GM18511 (cell line): ENCODE data around the gene ACVR1B.

ENCODE experiments used
- ATAC-seq: cut with Tn5 transposase; IDR thresholded peaks from one replicate; pipeline ENCODE4 v1.9.1; 2021; ENCODE audit warnings: mild to moderate bottlenecking, moderate library complexity; ENCODE audit not compliant: unreplicated experiment

ACVR1B gene

GRCh38 chr12:51942501-51943000, 8.9 kb upstream of the ACVR1B start:
- no peak for ATAC-seq

GRCh38 chr12:51943346-51943745, 8.2 kb upstream of the ACVR1B start:
- no peak for ATAC-seq

GRCh38 chr12:51944608-51945233, 6.8 kb upstream of the ACVR1B start:
- ATAC-seq, result no peak

- no peak for ATAC-seq
Observed at GRCh38 chr12:51947246-51947996, 4.1 kb upstream of the ACVR1B start.

- no peak for ATAC-seq
Observed at GRCh38 chr12:51948066-51948465, 3.4 kb upstream of the ACVR1B start.

- ATAC-seq, result no peak
Observed at GRCh38 chr12:51949342-51950030, 2.0 kb upstream of the ACVR1B start.

- ATAC-seq, result no peak
Observed at GRCh38 chr12:51950682-51951198, 759 bp upstream of the ACVR1B start.

GRCh38 chr12:51951843-51952722, 584 bp downstream of the ACVR1B start:
- ATAC-seq, result peak; percentile 21

GRCh38 chr12:51953089-51953488, 1.6 kb downstream of the ACVR1B start:
- no peak for ATAC-seq

- ATAC-seq, result no peak
Observed at GRCh38 chr12:51953864-51954263, 2.4 kb downstream of the ACVR1B start.

GRCh38 chr12:51954561-51955361, 3.3 kb downstream of the ACVR1B start:
- no peak for ATAC-seq

GRCh38 chr12:51955702-51956101, 4.2 kb downstream of the ACVR1B start:
- no peak for ATAC-seq

- no peak for ATAC-seq
Observed at GRCh38 chr12:51958542-51958941, 7.0 kb downstream of the ACVR1B start.

- ATAC-seq, result no peak
Observed at GRCh38 chr12:51959211-51959610, 7.7 kb downstream of the ACVR1B start.

- ATAC-seq, result no peak
Observed at GRCh38 chr12:51959921-51960320, 8.4 kb downstream of the ACVR1B start.

GRCh38 chr12:51960488-51960887, 9.0 kb downstream of the ACVR1B start:
- ATAC-seq, result no peak

- no peak for ATAC-seq
Observed at GRCh38 chr12:51960890-51961289, 9.4 kb downstream of the ACVR1B start.

GRCh38 chr12:51961834-51962233, 10.3 kb downstream of the ACVR1B start:
- ATAC-seq, result no peak

- ATAC-seq, result no peak
Observed at GRCh38 chr12:51962737-51963136, 11.2 kb downstream of the ACVR1B start.

- no peak for ATAC-seq
Observed at GRCh38 chr12:51963477-51963876, 12.0 kb downstream of the ACVR1B start.
